A673 (cell line): Measurements from ENCODE around the gene CDH4.

Source experiments
- CTCF ChIP-seq: fragments of 300-800, 200-600 bp; sonication (generic); conservative IDR thresholded peaks from 2 replicates; pipeline ENCODE4 v1.5.1; 2017; ENCODE audit warnings: low read depth, mild to moderate bottlenecking, antibody characterized with exemption, low read length, moderate library complexity, mixed read lengths
- EZH2 ChIP-seq: fragments of 200-600 bp; sonication (generic); IDR thresholded peaks from 2 replicates; pipeline ENCODE4 v1.6.1; 2017; ENCODE audit warnings: borderline replicate concordance, low read depth, mild to moderate bottlenecking, mixed read lengths, antibody characterized with exemption, low read length; ENCODE audit not compliant: poor library complexity, severe bottlenecking

- TF ChIP-seq CTCF (no peak), EZH2 (no peak)
Observed at GRCh38 chr20:61876952-61877728, 625.1 kb downstream of the CDH4 start.
